PFSK-1 (cell line): Measurements from ENCODE around the gene XCR1.

Source experiments
- POLR2AphosphoS5 ChIP-seq: IDR thresholded peaks from 2 replicates; pipeline ENCODE4 v1.6.1; 2012; ENCODE audit warnings: low read depth, mild to moderate bottlenecking, control low read depth, low read length, moderate library complexity
- TF ChIP-seq, protein P1 (sequence below), 2 experiments: IDR thresholded peaks; 2 replicates each; pipeline versions ENCODE4 v1.6.1 to v1.8.0; 2011 to 2012; ENCODE audit warnings: low read depth in 2 of 2, low read length in 2 of 2, control low read depth in 1 of 2, inconsistent platforms in 1 of 2, mild to moderate bottlenecking in 1 of 2, moderate library complexity in 1 of 2; ENCODE audit not compliant: insufficient read depth in 1 of 2

DNA sequence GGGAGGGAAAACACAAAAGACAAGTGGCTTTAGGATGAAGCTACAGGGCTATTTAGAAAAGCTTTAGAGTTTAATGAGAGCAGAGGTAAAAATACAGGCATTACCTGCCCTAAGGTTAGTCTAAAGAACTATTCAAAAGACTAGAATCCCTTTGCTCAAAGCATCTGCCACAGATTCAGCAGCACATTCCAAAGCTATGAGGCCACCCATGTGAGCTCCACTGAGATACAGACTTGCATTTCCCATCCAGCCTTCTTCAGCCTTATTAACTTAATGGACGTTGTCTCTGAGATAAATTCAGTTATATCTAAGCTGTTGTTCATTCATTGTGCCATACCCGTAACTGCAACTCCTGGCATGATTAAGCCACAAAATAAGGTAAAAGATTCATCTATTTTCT is 58.6 kb downstream of the XCR1 start:
- no peak for TF ChIP-seq POLR2AphosphoS5
- TF ChIP-seq, protein P1, sequence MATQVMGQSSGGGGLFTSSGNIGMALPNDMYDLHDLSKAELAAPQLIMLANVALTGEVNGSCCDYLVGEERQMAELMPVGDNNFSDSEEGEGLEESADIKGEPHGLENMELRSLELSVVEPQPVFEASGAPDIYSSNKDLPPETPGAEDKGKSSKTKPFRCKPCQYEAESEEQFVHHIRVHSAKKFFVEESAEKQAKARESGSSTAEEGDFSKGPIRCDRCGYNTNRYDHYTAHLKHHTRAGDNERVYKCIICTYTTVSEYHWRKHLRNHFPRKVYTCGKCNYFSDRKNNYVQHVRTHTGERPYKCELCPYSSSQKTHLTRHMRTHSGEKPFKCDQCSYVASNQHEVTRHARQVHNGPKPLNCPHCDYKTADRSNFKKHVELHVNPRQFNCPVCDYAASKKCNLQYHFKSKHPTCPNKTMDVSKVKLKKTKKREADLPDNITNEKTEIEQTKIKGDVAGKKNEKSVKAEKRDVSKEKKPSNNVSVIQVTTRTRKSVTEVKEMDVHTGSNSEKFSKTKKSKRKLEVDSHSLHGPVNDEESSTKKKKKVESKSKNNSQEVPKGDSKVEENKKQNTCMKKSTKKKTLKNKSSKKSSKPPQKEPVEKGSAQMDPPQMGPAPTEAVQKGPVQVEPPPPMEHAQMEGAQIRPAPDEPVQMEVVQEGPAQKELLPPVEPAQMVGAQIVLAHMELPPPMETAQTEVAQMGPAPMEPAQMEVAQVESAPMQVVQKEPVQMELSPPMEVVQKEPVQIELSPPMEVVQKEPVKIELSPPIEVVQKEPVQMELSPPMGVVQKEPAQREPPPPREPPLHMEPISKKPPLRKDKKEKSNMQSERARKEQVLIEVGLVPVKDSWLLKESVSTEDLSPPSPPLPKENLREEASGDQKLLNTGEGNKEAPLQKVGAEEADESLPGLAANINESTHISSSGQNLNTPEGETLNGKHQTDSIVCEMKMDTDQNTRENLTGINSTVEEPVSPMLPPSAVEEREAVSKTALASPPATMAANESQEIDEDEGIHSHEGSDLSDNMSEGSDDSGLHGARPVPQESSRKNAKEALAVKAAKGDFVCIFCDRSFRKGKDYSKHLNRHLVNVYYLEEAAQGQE (IDR thresholded peaks at IDR 0.05; ENCODE audit: insufficient read depth in 1 of 2, low read depth in 2 of 2, low read length in 2 of 2) = no peak
